ENCODE measurements around the gene FRMD5. TPM values are rescaled to one million over a fixed set of nuclear protein-coding genes. Genes with fewer than 3 reads are reported as not detected.

FRMD5 gene
- total RNA-seq, 1 donor from 2014 or later: 0.12 TPM

DNA sequence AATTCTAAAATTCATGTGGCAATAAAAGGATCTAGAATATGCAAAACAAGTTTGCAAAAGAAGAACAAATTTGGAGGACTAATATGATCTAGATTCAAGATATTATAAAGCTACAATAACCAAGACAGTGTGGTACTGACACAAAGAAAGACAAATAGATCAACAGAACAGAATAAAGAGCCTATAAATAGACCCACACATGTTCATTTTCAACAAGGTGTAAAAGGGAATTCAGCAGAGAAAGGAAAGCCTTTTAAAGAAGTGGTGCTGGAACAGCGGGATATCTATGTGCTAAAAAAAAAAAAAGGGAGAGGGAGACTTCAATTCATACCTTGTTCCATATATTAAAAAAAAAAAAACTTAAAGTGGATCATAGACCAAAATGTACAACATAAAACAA lies 219.3 kb downstream of the FRMD5 start:
- TF ChIP-seq, protein P1, sequence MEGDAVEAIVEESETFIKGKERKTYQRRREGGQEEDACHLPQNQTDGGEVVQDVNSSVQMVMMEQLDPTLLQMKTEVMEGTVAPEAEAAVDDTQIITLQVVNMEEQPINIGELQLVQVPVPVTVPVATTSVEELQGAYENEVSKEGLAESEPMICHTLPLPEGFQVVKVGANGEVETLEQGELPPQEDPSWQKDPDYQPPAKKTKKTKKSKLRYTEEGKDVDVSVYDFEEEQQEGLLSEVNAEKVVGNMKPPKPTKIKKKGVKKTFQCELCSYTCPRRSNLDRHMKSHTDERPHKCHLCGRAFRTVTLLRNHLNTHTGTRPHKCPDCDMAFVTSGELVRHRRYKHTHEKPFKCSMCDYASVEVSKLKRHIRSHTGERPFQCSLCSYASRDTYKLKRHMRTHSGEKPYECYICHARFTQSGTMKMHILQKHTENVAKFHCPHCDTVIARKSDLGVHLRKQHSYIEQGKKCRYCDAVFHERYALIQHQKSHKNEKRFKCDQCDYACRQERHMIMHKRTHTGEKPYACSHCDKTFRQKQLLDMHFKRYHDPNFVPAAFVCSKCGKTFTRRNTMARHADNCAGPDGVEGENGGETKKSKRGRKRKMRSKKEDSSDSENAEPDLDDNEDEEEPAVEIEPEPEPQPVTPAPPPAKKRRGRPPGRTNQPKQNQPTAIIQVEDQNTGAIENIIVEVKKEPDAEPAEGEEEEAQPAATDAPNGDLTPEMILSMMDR (IDR thresholded peaks at IDR 0.05): no peak
- H3K36me3 ChIP-seq: no peaks in the 10 kb centered on the region
- H3K27ac ChIP-seq: no peak overlapping the region
- intact Hi-C loops (cut with DNase I): no loop called here
- no peaks in the 10 kb centered on the region for H3K9me3 ChIP-seq
- ATAC-seq: no peak
- H3K4me1 ChIP-seq: no peaks in the 10 kb centered on the region
- DNase-seq: no peak
- no peak overlapping the region for H3K4me3 ChIP-seq
- H3K27me3 ChIP-seq (ENCODE audit: low read depth): no peaks in the 10 kb centered on the region

DNA sequence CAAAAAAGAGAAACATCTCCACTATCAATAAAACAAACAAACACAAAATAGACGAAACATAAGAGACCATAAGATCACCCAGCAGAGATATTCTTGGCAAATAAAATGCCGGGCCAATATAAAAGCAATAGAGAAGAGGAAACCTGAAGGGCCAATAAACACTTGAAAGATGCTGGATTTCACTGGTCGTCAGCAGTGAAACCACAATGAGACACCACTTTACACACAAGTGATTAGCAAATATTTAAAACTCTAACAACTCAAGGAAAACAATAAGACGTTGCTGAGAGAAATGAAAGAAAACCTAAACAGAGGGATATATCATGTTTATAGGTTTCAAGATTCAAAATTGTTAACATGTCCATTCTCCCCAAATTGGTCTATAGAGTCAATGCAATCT lies 219.7 kb downstream of the FRMD5 start:
- no peak overlapping the region for H3K4me3 ChIP-seq
- H3K4me1 ChIP-seq: no peaks in the 10 kb centered on the region
- no peaks in the 10 kb centered on the region for H3K36me3 ChIP-seq
- no peaks in the 10 kb centered on the region for H3K27me3 ChIP-seq (ENCODE audit: low read depth)
- ATAC-seq: no peak
- TF ChIP-seq, protein P1 (IDR thresholded peaks at IDR 0.05): no peak
- intact Hi-C loops (cut with DNase I): no loop called here
- no peak for DNase-seq
- no peaks in the 10 kb centered on the region for H3K9me3 ChIP-seq
- no peak overlapping the region for H3K27ac ChIP-seq

DNA sequence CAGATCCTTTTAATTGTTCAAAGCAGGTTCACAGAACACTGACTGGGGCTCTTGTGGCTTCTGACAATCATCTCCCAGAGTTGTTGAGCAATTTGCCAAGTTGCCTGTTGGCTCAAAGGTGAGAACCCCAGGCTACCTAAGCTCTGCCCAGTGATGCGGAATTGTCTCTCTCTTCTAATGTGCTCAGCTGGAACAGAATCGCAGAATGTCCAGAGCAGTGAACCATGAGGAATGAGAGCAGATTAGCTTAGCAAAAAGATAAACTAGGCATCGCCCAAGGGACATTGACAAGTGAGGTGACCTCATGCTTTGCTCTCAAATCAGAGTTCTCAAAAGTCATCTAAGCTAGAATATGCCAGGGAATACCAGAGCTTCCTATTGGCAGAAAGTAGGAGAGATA lies 220.2 kb downstream of the FRMD5 start:
- ATAC-seq: no peak
- Histone ChIP-seq H3K27me3 (ENCODE audit: low read depth) (no peaks in the 10 kb centered on the region), H3K36me3 (no peaks in the 10 kb centered on the region), H3K9me3 (no peaks in the 10 kb centered on the region), H3K4me1 (no peaks in the 10 kb centered on the region), H3K4me3 (no peak overlapping the region), H3K27ac (no peak overlapping the region)
- intact Hi-C loops (cut with DNase I): no loop called here
- DNase-seq: no peak
- TF ChIP-seq, protein P1 (IDR thresholded peaks at IDR 0.05): no peak

DNA sequence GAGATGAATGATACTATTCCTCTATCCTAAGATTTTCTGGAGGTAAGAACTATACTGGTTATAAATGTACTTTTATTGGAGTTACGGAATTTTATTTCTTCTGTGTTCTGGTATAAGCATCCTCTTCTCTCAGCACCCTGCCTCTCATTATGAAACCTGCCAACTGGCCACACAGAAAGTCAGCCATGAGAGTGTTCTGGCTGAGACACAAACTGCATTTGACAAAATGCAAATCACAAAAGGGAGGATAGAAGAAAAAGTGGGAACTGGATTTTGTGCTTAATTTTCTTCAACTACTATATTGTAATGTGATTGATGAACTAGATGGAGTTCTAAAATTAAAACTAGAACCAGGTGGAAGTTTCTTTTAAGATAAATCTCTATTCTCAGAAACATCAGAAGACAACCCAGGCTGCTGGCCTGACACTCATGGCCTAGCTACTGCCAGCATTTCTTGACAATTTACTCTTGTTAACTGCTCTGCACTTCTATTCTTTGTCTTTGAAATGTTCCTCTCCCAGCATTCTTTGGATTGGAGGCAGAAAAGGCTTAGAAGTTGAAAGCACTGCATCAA lies 225.2 kb downstream of the FRMD5 start:
- intact Hi-C loops (cut with DNase I): no loop called here
- H3K27ac ChIP-seq: no peak overlapping the region

DNA sequence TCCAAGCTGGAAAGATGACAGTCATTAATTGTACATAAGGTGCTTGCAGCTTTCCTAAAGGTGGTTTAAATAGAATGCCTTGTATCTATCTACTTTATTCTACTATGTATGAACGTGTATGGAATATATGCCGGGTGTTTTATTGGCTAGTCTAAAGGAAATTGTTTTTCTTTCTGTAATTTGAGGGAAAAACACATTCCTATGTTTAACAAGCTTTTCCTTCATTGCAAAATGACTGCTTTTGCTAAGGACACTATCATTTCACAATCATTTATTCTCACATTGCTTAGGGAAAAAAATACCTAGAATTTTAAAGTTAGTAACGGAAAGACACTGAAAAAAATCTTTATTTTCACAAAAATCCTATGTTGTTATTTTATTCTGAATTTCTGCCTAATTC lies 226.5 kb downstream of the FRMD5 start:
- TF ChIP-seq, protein P1 (IDR thresholded peaks at IDR 0.05): no peak

More for the DNA sequence above, 225.2 kb downstream of the FRMD5 start:
- Histone ChIP-seq H3K36me3 (no peaks in the 10 kb centered on the region), H3K4me3 (no peak overlapping the region), H3K4me1 (no peaks in the 10 kb centered on the region), H3K9me3 (no peaks in the 10 kb centered on the region), H3K27me3 (ENCODE audit: low read depth) (no peaks in the 10 kb centered on the region)
- no peak for DNase-seq
- no peak for ATAC-seq
- TF ChIP-seq, protein P1 (IDR thresholded peaks at IDR 0.05): no peak

More for the DNA sequence above, 226.5 kb downstream of the FRMD5 start:
- DNase-seq: no peak
- H3K4me3 ChIP-seq: no peak overlapping the region
- no peak overlapping the region for H3K27ac ChIP-seq
- H3K4me1 ChIP-seq: no peaks in the 10 kb centered on the region
- no peaks in the 10 kb centered on the region for H3K27me3 ChIP-seq (ENCODE audit: low read depth)
- no peak for ATAC-seq
- H3K36me3 ChIP-seq: no peaks in the 10 kb centered on the region
- intact Hi-C loops (cut with DNase I): no loop called here
- no peaks in the 10 kb centered on the region for H3K9me3 ChIP-seq

Measured in lower lobe of right lung (tissue), 2 donors.